ENCODE data around the gene FAM72D.
"Not testable (repeated sequence)": the region's sequence is repeated elsewhere in the genome, so short reads cannot be mapped to it uniquely, and the experiment has no call there.

- not testable (repeated sequence) for TF ChIP-seq HOXA7 (CRISPR knock-in tag; IDR thresholded peaks at IDR 0.05; ENCODE audit: borderline replicate concordance); ZNF169 (tag by site-specific recombination; IDR thresholded peaks at IDR 0.05); CTCF (tag by site-specific recombination; IDR thresholded peaks at IDR 0.05); PBX3 (CRISPR knock-in tag; IDR thresholded peaks at IDR 0.05); ZBTB44 (tag by site-specific recombination; IDR thresholded peaks at IDR 0.05); PRDM2 (tag by site-specific recombination; IDR thresholded peaks at IDR 0.05; ENCODE audit: borderline replicate concordance); ZNF433 (tag by site-specific recombination; IDR thresholded peaks at IDR 0.05; ENCODE audit: low read depth); SP2 (tag by site-specific recombination; IDR thresholded peaks at IDR 0.05); ZBTB1 (tag by site-specific recombination; IDR thresholded peaks at IDR 0.05); ZNF274 (IDR thresholded peaks at IDR 0.05; ENCODE audit: low read length); ZNF274 (tag by site-specific recombination; IDR thresholded peaks at IDR 0.05; ENCODE audit: borderline replicate concordance)
These were observed at the start of gene FAM72D, which contains the start of gene SRGAP2B for GRCh38 chr1:145095284-145096057.

Measured in HEK293 (cell line).